HG02588 (cell line): ENCODE results near the gene CENPP.
"Not testable (repeated sequence)": the region's sequence is repeated elsewhere in the genome, so short reads cannot be mapped to it uniquely, and the experiment has no call there.

Experiments
- ATAC-seq: cut with Tn5 transposase; IDR thresholded peaks from one replicate; pipeline ENCODE4 v1.9.1; 2021; ENCODE audit warnings: mild to moderate bottlenecking, moderate library complexity; ENCODE audit not compliant: unreplicated experiment

Gene CENPP

GRCh38 chr9:92611621-92612285, 286.0 kb downstream of the CENPP start:
- no peak for ATAC-seq

- ATAC-seq, result no peak
These were observed 286.5 kb downstream of the CENPP start for GRCh38 chr9:92612292-92612691.

GRCh38 chr9:92612816-92613215, 287.1 kb downstream of the CENPP start:
- ATAC-seq, result no peak

GRCh38 chr9:92613268-92614122, 287.7 kb downstream of the CENPP start:
- no peak for ATAC-seq

- no peak for ATAC-seq
These were observed 288.4 kb downstream of the CENPP start for GRCh38 chr9:92614123-92614510.

- ATAC-seq, result no peak
These were observed 289.2 kb downstream of the CENPP start for GRCh38 chr9:92614763-92615461.

- ATAC-seq, result no peak
These were observed 290.0 kb downstream of the CENPP start for GRCh38 chr9:92615790-92616189.

- ATAC-seq, result no peak
These were observed 290.5 kb downstream of the CENPP start for GRCh38 chr9:92616199-92616641.

- ATAC-seq, result no peak
These were observed 290.9 kb downstream of the CENPP start for GRCh38 chr9:92616655-92617111.

- no peak for ATAC-seq
These were observed 291.6 kb downstream of the CENPP start for GRCh38 chr9:92617195-92617813.

GRCh38 chr9:92617951-92618510, 292.3 kb downstream of the CENPP start:
- ATAC-seq, result no peak

- no peak for ATAC-seq
These were observed 293.0 kb downstream of the CENPP start for GRCh38 chr9:92618633-92619225.

GRCh38 chr9:92619601-92620300, 294.0 kb downstream of the CENPP start:
- no peak for ATAC-seq

GRCh38 chr9:92620845-92621244, 295.1 kb downstream of the CENPP start:
- ATAC-seq, result no peak

GRCh38 chr9:92623936-92624335, 298.2 kb downstream of the CENPP start:
- not testable (repeated sequence) for ATAC-seq

GRCh38 chr9:92626484-92626883, 300.7 kb downstream of the CENPP start:
- ATAC-seq, result no peak

- ATAC-seq, result no peak
These were observed 301.9 kb downstream of the CENPP start for GRCh38 chr9:92627651-92628050.

GRCh38 chr9:92631452-92632343, 305.9 kb downstream of the CENPP start:
- no peak for ATAC-seq

GRCh38 chr9:92632641-92633040, 306.9 kb downstream of the CENPP start:
- no peak for ATAC-seq
